Aorta (tissue), 5 donors: Measurements from ENCODE around the gene MAP1LC3A. TPM values are rescaled to one million over a fixed set of nuclear protein-coding genes. Genes with fewer than 3 reads are reported as not detected.
"Not testable (repeated sequence)": the region's sequence is repeated elsewhere in the genome, so short reads cannot be mapped to it uniquely, and the experiment has no call there.

Experiments used
- ATAC-seq: fragments of 200-7000 bp; cut with Tn5 transposase; one replicate; pipeline ENCODE4 v1.9.1; 2022; ENCODE audit warnings: moderate library complexity; ENCODE audit not compliant: low FRiP score
- DNase-seq, 2 donors: peaks; one replicate each; pipeline ENCODE4 v3.0.0-alpha.2; 2020
- H3K27ac ChIP-seq, 2 donors: one replicate each; pipeline ENCODE4 v1.5.1; 2013; ENCODE audit warnings: low read length in 2 of 2, mild to moderate bottlenecking in 2 of 2, moderate library complexity in 2 of 2, control low read depth in 1 of 2, inconsistent platforms in 1 of 2, low read depth in 1 of 2
- H3K27me3 ChIP-seq, 2 donors: one replicate each; pipeline ENCODE4 v1.6.1; 2013; ENCODE audit warnings: control low read depth in 1 of 2, low read length in 1 of 2, mild to moderate bottlenecking in 1 of 2, moderate library complexity in 1 of 2; ENCODE audit not compliant: insufficient read depth in 2 of 2, control insufficient read depth in 1 of 2
- H3K36me3 ChIP-seq, 2 donors: one replicate each; pipeline ENCODE4 v1.6.1; 2013; ENCODE audit warnings: control low read depth in 1 of 2, low read length in 1 of 2, mild to moderate bottlenecking in 1 of 2; ENCODE audit not compliant: insufficient read depth in 2 of 2, control insufficient read depth in 1 of 2
- H3K4me1 ChIP-seq, 2 donors: one replicate each; pipeline ENCODE4 v1.6.1; 2013; ENCODE audit warnings: low read length in 2 of 2, control low read depth in 1 of 2, mild to moderate bottlenecking in 1 of 2, moderate library complexity in 1 of 2; ENCODE audit not compliant: insufficient read depth in 2 of 2, control insufficient read depth in 1 of 2
- H3K4me3 ChIP-seq, 2 donors: one replicate each; pipeline ENCODE4 v1.5.1; 2013; ENCODE audit warnings: low read length in 2 of 2, control low read depth in 1 of 2, mild to moderate bottlenecking in 1 of 2
- H3K9me3 ChIP-seq: one replicate; pipeline ENCODE4 v1.6.1; 2013; ENCODE audit warnings: mild to moderate bottlenecking, low read length; ENCODE audit not compliant: control insufficient read depth
- WGBS, 2 donors: extraction: QIAGEN DNeasy Blood & Tissue Kit; methylation state at CpG; one replicate each; pipeline ENCODE4 v1.1.7; 2013; 5-methylcytosine and 5-hydroxymethylcytosine counted together
- intact Hi-C, 2 donors: fragments of 100-400 bp; cut with DNase I; formaldehyde crosslinking; loops; one replicate each; pipeline versions ENCODE4 v1.14.2 to v1.15.0; 2022
- long read RNA-seq, 2 donors: library from polyadenylated mRNA; unstranded; transcript quantifications; one replicate each; pipeline ENCODE4 v2.0.0, GENCODE V29; 2020 to 2021
- polyA plus RNA-seq, 2 donors: library from polyadenylated mRNA; stranded (reverse); fragments of 200-250 nt; gene quantifications; one replicate each; pipeline ENCODE4 v1.2.3, GENCODE V29; 2013
- total RNA-seq, 2 donors: library from RNA; stranded (reverse); fragmentation: NEBNext Ultra II Directional; extraction: Animal tissue kit (Norgen Biotek cat#: 25700); gene quantifications; one replicate each; pipeline ENCODE4 v1.2.1, GENCODE V29; 2021
- donor health status: healthy with polysubstance abuse.
- donor health status: Bipolar disorder and iron deficiency.
- donor health status: DM: no; HTN: no; CAD: no.
- donor health status: DM: no; HTN: no; CAD: no.
- donor health status: DM: yes; HTN: yes; CAD: no.

Gene MAP1LC3A
- total RNA-seq (10 to 100 TPM; 45.0 to 46.1 TPM), polyA plus RNA-seq (10 to 100 TPM; 32.6 to 92.9 TPM)
- long read RNA-seq, donor 1, transcript MAP1LC3A-201 (4 exons, 1,574 nt), result major isoform, 48 of 56 reads
- long read RNA-seq, donor 1, partial matches to known transcripts, result 3 of 56 reads
- long read RNA-seq, donor 1, other reads (novel, unspliced or antisense), result 2 of 56 reads
- long read RNA-seq, donor 2, transcript MAP1LC3A-201 (4 exons, 1,574 nt), result major isoform, 21 of 29 reads
- long read RNA-seq, donor 2, partial matches to known transcripts, result 2 of 29 reads
- long read RNA-seq, donor 2, other reads (novel, unspliced or antisense), result 5 of 29 reads

- peak; percentile 97 for ATAC-seq
- DNase-seq, result peak; percentile 97 to 99
- intact Hi-C loops, result loop anchor here in 1 of 2 donors (5.0 kb wide), 1 partner anchor 149 kb away; no protein-coding TSS in a partner anchor
- H3K27me3 ChIP-seq, result no peaks in the 10 kb centered on the region
- 0 to 2% methylated on average over 97 to 103 of the region's 103 CpGs for WGBS, 2 donors
- no peaks in the 10 kb centered on the region for H3K36me3 ChIP-seq
- H3K27ac ChIP-seq, result peak within 1 kb of the TSS; percentile 62 to 81
- H3K4me3 ChIP-seq, result peak within 1 kb of the TSS; percentile 63 to 71
- no peaks in the 10 kb centered on the region for H3K4me1 ChIP-seq
- H3K9me3 ChIP-seq, result no peaks in the 10 kb centered on the region
These were observed at the start of gene MAP1LC3A for GRCh38 chr20:34558320-34559218. TSS of gene MAP1LC3A (plus strand) at chr20:34558718. CDS start at chr20:34558869, 151 bp downstream.

GRCh38 chr20:34510575-34510974, 47.9 kb upstream of the MAP1LC3A start:
- no peaks in the 10 kb centered on the region for H3K4me1 ChIP-seq
- ATAC-seq, result no peak
- H3K27me3 ChIP-seq, result no peaks in the 10 kb centered on the region
- intact Hi-C loops, result no loop called here
- H3K27ac ChIP-seq, result no peak overlapping the region
- no peak for DNase-seq
- no peak overlapping the region for H3K4me3 ChIP-seq
- H3K9me3 ChIP-seq, result no peaks in the 10 kb centered on the region
- 90 to 96% methylated on average over 1 of the region's 1 CpG for WGBS, 2 donors
- H3K36me3 ChIP-seq, result peaks cover 0 to 5% of the 10 kb centered on the region in 2 donors

- no peaks in the 10 kb centered on the region for H3K27me3 ChIP-seq
- ATAC-seq (no peak), DNase-seq (no peak)
- H3K9me3 ChIP-seq, result no peaks in the 10 kb centered on the region
- H3K27ac ChIP-seq, result no peak overlapping the region
- H3K4me1 ChIP-seq, result no peaks in the 10 kb centered on the region
- WGBS, 2 donors, result 87 to 91% methylated on average over 3 of the region's 3 CpGs
- H3K4me3 ChIP-seq, result no peak overlapping the region
- peaks cover 0 to 1% of the 10 kb centered on the region in 2 donors for H3K36me3 ChIP-seq
- intact Hi-C loops, result no loop called here
These were observed 46.6 kb upstream of the MAP1LC3A start for GRCh38 chr20:34511891-34512265.

GRCh38 chr20:34512266-34512954, 46.1 kb upstream of the MAP1LC3A start:
- H3K27ac ChIP-seq, result no peak overlapping the region
- no peak for ATAC-seq
- intact Hi-C loops, result no loop called here
- no peaks in the 10 kb centered on the region for H3K9me3 ChIP-seq
- 87 to 91% methylated on average over 4 of the region's 4 CpGs for WGBS, 2 donors
- H3K27me3 ChIP-seq, result no peaks in the 10 kb centered on the region
- no peak overlapping the region for H3K4me3 ChIP-seq
- DNase-seq, result no peak
- peaks cover 0 to 1% of the 10 kb centered on the region in 2 donors for H3K36me3 ChIP-seq
- H3K4me1 ChIP-seq, result no peaks in the 10 kb centered on the region

- intact Hi-C loops, result no loop called here
- no peaks in the 10 kb centered on the region for H3K4me1 ChIP-seq
These were observed 45.5 kb upstream of the MAP1LC3A start for GRCh38 chr20:34512955-34513419.

GRCh38 chr20:34514034-34514433, 44.5 kb upstream of the MAP1LC3A start:
- H3K27me3 ChIP-seq, H3K27ac ChIP-seq, intact Hi-C loops, H3K36me3 ChIP-seq, H3K9me3 ChIP-seq, H3K4me3 ChIP-seq, DNase-seq, H3K4me1 ChIP-seq, ATAC-seq: not testable (repeated sequence)
- 90 to 92% methylated on average over 17 of the region's 17 CpGs for WGBS, 2 donors

More at GRCh38 chr20:34512955-34513419, 45.5 kb upstream of the MAP1LC3A start:
- Histone ChIP-seq H3K4me3 (no peak overlapping the region), H3K27ac (no peak overlapping the region), H3K27me3 (no peaks in the 10 kb centered on the region), H3K36me3 (peaks cover 0 to 1% of the 10 kb centered on the region in 2 donors), H3K9me3 (no peaks in the 10 kb centered on the region)
- DNase-seq, result no peak
- ATAC-seq, result no peak

- peak overlapping the region; percentile 18 to 25 for H3K27ac ChIP-seq
- intact Hi-C loops, result no loop called here
- 23 to 29% methylated on average over 19 of the region's 19 CpGs for WGBS, 2 donors
These were observed 43.5 kb upstream of the MAP1LC3A start for GRCh38 chr20:34514897-34515483.

More at GRCh38 chr20:34514897-34515483, 43.5 kb upstream of the MAP1LC3A start:
- DNase-seq (no peak), ATAC-seq (no peak)
- Histone ChIP-seq H3K36me3 (peaks cover 0 to 1% of the 10 kb centered on the region in 2 donors), H3K9me3 (no peaks in the 10 kb centered on the region), H3K4me1 (no peaks in the 10 kb centered on the region), H3K27me3 (no peaks in the 10 kb centered on the region), H3K4me3 (peak overlapping the region; percentile 49 to 57)
